ENCODE data around the gene ZMYND11.

GRCh38 chr10:201328-201771 is 66.1 kb downstream of the ZMYND11 start:
- TF ChIP-seq CTCF (IDR thresholded peaks at IDR 0.05; ENCODE audit: poor library complexity), result no peak
- TF ChIP-seq EZH2 (IDR thresholded peaks at IDR 0.05; ENCODE audit: borderline replicate concordance), result no peak

Measured in hepatocyte (in vitro differentiated cells).